Measurements from ENCODE around the gene TRAF5. TPM values are rescaled to one million over a fixed set of nuclear protein-coding genes. Genes with fewer than 3 reads are reported as not detected.

Gene TRAF5
- total RNA-seq, 2 donors from 2014 or later = 13.9 to 14.5 TPM

DNA sequence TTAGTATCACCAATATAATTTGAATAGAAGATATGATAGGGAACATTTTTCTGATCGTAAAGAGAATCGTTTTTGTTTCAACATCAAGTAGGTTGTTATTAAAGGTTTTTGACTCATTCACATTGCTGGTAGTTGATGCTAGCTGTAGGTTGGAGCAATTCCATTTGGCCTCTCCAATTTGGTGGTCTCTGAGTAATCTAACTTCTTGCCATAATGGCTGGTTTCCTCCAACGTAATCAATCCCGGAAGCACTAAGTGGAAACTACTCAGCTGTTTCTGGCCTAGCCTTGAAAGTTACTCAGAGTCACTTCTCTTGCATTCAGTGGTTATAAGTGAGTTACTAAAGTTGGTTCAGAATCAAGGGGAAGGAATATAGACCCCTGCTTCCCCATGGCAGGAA lies 41.4 kb upstream of the TRAF5 start:
- no peak overlapping the region for H3K4me3 ChIP-seq
- TF ChIP-seq, protein P1, sequence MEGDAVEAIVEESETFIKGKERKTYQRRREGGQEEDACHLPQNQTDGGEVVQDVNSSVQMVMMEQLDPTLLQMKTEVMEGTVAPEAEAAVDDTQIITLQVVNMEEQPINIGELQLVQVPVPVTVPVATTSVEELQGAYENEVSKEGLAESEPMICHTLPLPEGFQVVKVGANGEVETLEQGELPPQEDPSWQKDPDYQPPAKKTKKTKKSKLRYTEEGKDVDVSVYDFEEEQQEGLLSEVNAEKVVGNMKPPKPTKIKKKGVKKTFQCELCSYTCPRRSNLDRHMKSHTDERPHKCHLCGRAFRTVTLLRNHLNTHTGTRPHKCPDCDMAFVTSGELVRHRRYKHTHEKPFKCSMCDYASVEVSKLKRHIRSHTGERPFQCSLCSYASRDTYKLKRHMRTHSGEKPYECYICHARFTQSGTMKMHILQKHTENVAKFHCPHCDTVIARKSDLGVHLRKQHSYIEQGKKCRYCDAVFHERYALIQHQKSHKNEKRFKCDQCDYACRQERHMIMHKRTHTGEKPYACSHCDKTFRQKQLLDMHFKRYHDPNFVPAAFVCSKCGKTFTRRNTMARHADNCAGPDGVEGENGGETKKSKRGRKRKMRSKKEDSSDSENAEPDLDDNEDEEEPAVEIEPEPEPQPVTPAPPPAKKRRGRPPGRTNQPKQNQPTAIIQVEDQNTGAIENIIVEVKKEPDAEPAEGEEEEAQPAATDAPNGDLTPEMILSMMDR (IDR thresholded peaks at IDR 0.05) = no peak
- H3K27ac ChIP-seq = no peak overlapping the region
- no peaks in the 10 kb centered on the region for H3K4me1 ChIP-seq
- intact Hi-C loops (cut with DNase I) = no loop called here
- H3K9ac ChIP-seq (ENCODE audit: low read depth in 2 of 2, low read length in 2 of 2) = no peak overlapping the region
- no peaks in the 10 kb centered on the region for H3K9me3 ChIP-seq
- no peak for DNase-seq
- H3K27me3 ChIP-seq = no peaks in the 10 kb centered on the region
- H3K36me3 ChIP-seq = peaks cover 3% of the 10 kb centered on the region

DNA sequence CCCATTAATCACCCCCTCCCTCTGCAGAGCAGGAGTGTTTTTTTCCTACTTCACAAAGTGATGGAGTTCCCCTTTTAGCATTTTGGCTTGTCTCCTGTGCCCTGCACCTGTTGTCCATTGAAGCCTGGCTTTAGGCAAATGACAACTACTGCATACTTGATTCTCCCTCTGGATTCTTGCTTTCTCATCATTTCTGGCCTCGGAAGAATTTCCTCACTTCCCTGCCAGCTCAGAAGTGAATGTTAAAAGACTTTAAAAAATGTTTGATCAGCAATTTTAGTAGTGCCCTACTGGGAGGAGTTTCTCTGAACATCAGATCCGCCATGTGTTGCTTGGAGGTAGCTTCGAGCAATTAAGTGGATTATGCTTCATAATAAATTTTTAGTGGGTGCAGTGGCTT lies 39.4 kb upstream of the TRAF5 start:
- intact Hi-C loops (cut with DNase I) = no loop called here
- Histone ChIP-seq H3K4me3 (no peak overlapping the region), H3K27ac (no peak overlapping the region), H3K9me3 (no peaks in the 10 kb centered on the region), H3K9ac (ENCODE audit: low read depth in 2 of 2, low read length in 2 of 2) (no peak overlapping the region), H3K27me3 (no peaks in the 10 kb centered on the region), H3K4me1 (no peaks in the 10 kb centered on the region), H3K36me3 (peaks cover 20% of the 10 kb centered on the region)
- no peak for DNase-seq
- TF ChIP-seq, protein P1 (IDR thresholded peaks at IDR 0.05) = no peak

DNA sequence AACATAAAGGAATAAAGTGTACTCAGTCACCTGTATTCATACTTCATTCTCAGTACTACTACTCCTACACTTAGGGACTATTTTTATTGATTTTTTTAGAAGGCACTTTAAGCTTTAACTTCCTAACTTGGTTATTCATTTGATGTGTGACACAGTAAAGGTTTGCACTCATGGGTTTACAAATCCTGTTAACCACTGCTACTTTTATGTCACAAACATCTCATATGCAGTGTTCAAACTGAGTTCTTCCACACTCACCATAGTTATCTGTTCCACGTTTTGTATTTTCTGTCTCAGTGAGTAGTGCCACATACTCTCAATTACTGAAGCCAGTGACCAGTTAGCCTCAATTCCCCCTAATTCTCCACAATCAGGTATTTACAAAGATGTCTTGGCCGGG lies 34.2 kb upstream of the TRAF5 start:
- Histone ChIP-seq H3K27ac (no peak overlapping the region), H3K4me1 (no peaks in the 10 kb centered on the region), H3K9me3 (no peaks in the 10 kb centered on the region), H3K9ac (ENCODE audit: low read depth in 2 of 2, low read length in 2 of 2) (no peak overlapping the region), H3K36me3 (peaks cover 23% of the 10 kb centered on the region), H3K27me3 (no peaks in the 10 kb centered on the region), H3K4me3 (no peak overlapping the region)
- TF ChIP-seq, protein P1 (IDR thresholded peaks at IDR 0.05) = no peak
- intact Hi-C loops (cut with DNase I) = no loop called here
- no peak for DNase-seq

DNA sequence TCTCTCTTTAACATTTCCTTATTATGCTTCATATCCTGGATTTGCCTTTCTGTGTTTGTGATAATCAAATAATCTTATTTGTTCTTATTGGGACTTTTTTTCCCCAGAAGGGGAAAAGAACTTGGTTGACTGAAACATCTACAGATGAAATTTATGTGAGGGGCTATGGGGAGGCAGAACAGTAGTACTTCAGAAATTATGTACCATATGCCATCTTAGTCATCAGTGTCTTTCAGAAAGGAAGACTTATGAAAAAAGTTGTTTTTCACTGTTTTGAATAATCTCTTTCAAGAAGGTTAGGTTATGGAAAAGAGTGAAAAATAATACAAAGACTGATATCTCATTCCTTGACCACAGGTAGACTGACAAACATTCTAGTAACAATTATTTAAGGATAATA lies 30.2 kb upstream of the TRAF5 start:
- Histone ChIP-seq H3K4me3 (no peak overlapping the region), H3K4me1 (no peaks in the 10 kb centered on the region), H3K27ac (no peak overlapping the region), H3K9ac (ENCODE audit: low read depth in 2 of 2, low read length in 2 of 2) (no peak overlapping the region), H3K9me3 (no peaks in the 10 kb centered on the region), H3K36me3 (peaks cover 17% of the 10 kb centered on the region), H3K27me3 (no peaks in the 10 kb centered on the region)
- DNase-seq = no peak
- intact Hi-C loops (cut with DNase I) = no loop called here
- TF ChIP-seq, protein P1 (IDR thresholded peaks at IDR 0.05) = no peak

DNA sequence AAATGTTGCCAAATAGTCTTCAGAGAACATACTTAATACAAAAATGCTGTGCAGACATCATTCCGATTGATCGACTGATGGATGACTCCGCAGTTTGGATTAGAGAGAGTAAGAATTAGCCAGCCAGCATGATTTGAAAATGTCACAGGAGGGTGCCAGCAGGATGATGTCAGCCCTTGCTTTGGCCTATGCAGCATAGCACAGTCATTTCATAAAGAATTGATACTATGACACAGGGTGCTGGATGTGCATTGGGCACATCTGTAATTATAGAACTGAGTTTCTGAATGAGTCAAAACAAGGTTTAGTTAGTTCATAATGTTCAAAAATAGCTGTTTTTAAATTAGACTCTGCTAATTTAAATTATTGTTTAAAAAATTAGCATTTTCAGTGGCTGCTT lies 21.6 kb upstream of the TRAF5 start:
- TF ChIP-seq, protein P1 (IDR thresholded peaks at IDR 0.05) = no peak
- Histone ChIP-seq H3K4me1 (no peaks in the 10 kb centered on the region), H3K27ac (no peak overlapping the region), H3K9ac (ENCODE audit: low read depth in 2 of 2, low read length in 2 of 2) (no peak overlapping the region), H3K36me3 (no peaks in the 10 kb centered on the region), H3K4me3 (no peak overlapping the region), H3K27me3 (no peaks in the 10 kb centered on the region), H3K9me3 (no peaks in the 10 kb centered on the region)
- intact Hi-C loops (cut with DNase I) = no loop called here
- DNase-seq = no peak

DNA sequence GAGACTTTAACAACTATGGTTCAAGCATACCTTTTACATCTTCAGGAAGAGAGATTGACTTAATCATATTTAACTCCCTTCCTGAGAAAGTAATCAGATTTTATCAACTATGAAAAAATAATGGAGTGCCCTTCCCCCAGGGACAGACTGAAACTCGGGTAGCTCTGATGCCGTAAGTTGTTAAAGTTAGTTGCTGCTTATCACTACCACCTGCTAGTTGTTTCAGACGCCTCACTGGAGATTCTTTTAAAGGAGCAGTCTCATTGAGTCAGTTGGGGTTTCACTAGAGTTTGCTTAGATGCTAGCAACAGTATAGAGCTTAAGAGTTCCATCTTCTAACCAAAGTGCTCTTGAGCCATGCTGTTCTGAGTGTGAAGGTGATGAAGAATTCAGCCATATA lies 17.0 kb upstream of the TRAF5 start:
- no peak for DNase-seq
- Histone ChIP-seq H3K9ac (ENCODE audit: low read depth in 2 of 2, low read length in 2 of 2) (no peak overlapping the region), H3K27ac (no peak overlapping the region), H3K36me3 (peaks cover 7% of the 10 kb centered on the region), H3K4me3 (no peak overlapping the region), H3K9me3 (no peaks in the 10 kb centered on the region), H3K27me3 (no peaks in the 10 kb centered on the region), H3K4me1 (no peaks in the 10 kb centered on the region)
- intact Hi-C loops (cut with DNase I) = no loop called here
- TF ChIP-seq, protein P1 (IDR thresholded peaks at IDR 0.05) = no peak

Data from colonic mucosa (tissue), 4 donors.